ENCODE results near the gene ZSWIM7.
"Not testable (repeated sequence)": the region's sequence is repeated elsewhere in the genome, so short reads cannot be mapped to it uniquely, and the experiment has no call there.

The ZSWIM7 gene

DNA sequence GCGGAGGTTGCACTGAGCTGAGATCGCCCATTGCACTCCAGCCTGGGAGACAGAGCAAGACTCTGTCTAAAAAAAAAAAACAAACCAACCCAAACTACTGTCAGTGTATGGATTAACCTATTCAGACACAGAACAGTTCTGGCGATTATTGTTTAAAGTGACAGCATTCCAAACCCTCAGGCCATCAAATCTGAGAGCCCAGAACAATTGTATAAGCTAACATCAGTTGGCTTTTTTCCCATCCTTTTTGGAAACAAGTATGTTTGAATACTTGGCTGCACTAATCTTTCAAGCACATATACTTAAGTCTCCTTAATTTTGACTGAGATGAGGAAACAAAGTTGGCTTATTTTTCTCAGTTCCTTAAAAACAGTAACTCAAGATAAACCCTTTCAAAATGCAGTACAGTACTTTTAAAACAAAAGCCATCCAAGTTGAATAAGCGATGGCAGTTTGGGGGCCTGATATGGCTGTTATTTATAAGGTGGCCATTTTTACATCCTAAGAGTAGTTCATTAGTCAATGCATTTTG is 1.4 kb downstream of the ZSWIM7 start:
- DNase-seq (ENCODE audit: low spot score) = no peak

DNA sequence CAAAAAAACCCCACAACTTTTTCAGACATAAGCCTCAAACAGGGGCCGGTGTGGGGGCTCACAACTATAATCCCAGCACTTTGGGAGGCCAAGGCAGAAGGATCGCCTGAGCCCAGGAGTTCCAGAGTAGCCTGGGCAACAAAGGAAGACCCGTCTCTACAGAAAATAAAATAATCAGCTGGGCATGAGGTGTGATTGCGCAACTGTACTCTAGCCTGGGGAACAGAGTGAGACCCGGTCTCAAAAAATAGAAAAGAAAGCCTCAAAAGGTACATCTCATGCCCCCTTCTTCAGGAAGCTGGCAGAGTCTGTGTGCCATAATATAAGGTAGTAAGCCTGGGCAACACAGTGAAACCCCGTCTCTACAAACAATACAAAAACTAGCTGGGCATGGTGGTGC is 3.2 kb downstream of the ZSWIM7 start:
- DNase-seq (ENCODE audit: low spot score) = no peak

DNA sequence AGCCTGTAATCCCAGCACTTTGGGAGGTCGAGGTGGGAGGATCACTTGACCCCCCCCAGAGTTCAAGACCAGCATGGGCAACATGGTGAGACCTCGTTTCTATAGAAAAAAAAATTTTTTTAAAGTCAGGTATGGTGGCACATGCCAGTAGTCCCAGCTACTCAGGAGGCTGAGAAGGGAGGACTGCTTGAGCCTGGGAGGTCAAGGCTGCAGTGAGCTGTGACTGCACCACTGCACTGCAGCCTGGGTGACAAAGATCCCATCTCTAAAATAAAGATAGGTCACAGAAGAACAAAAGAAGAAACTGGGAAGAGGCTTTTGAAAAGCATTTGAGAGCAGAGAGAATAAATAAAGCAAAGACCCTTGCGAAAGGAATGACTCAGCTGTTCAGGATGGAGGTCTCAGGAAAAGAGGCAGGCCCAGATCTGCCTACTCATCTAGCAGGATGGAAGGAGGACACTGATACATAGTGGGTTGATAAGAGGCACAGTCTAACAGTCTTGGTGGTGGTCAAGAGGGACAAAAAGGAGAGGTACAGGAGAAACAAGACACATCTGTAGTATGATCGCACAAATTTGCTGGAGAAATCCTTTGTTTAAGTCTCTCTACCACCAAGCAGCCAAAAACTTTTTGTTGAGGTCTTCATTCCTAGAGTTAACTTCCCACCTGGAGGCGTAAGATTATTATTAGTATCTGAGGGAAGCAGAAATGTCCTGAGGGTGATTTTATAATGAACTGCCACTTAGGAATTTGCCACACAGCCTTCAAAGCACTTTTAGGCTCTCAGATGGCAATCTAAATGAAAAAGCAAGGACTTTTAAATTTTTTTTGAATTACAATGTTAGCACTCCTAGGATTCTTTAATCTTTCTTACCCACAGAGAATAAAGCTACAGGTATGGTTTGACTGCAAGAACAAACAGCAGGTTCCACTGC is 17.6 kb downstream of the ZSWIM7 start:
- DNase-seq (ENCODE audit: low spot score) = no peak

DNA sequence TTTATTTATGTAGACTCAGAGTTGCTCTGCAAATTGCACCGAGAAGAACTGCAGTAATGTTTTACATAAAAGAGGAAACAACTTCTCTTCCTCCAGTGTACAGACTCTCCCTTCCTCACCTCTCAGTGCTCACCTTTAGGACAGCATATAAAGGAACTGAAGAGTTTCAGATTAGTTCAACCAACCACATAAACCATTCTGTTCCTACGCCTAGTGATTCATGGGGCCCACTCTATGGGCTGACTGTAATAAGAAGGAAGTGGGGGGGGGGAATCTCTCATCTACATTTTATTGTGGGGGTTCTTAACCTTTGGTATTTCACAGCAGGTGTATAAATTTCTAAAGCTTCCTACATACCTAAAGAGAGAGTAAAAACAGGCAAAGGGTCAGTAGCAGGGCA is 18.3 kb downstream of the ZSWIM7 start:
- DNase-seq (ENCODE audit: low spot score) = no peak

DNA sequence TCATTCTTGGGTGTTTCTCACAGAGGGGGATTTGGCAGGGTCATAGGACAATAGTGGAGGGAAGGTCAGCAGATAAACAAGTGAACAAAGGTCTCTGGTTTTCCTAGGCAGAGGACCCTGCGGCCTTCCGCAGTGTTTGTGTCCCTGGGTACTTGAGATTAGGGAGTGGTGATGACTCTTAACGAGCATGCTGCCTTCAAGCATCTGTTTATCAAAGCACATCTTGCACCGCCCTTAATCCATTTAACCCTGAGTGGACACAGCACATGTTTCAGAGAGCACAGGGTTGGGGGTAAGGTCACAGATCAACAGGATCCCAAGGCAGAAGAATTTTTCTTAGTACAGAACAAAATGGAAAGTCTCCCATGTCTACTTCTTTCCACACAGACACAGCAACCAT is 20.5 kb downstream of the ZSWIM7 start:
- not testable (repeated sequence) for DNase-seq (ENCODE audit: low spot score)

DNA sequence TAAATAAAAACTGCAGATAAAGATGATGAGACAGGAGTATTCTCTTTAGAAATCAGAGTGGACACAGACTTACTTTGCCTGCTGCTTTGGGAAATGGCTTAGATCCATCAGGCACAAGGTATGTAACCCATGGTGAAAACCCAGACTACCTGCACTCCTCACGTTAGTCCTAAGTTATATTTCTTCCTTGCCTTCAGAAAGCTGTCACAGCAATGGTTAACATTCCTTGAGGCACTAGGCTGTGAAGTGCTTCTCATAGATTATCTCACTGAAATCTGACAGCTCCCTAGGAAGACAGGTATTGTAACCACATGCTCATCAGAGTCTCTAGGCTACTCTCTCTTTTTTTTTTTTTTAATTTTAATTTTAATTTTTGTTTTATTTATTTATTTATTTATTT is 20.9 kb downstream of the ZSWIM7 start:
- no peak for DNase-seq (ENCODE audit: low spot score)

DNA sequence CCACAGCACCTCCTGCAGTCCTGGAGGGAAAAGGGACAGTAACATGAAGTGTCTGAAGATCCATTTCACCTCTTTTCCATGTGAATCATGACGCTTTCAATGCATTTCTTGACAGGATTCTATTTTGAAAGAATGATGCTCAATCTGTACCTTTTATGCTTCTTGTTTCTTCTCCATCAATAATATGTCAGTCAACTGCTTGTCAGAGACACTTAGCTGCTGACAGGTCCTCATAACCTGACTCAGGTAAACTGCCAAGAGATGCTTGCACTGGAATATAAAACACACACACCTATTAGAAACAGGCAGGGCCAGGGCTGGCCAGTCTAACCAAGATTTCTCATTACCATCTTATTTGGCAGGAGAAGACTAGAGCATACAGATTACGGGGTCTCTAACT is 21.6 kb downstream of the ZSWIM7 start:
- no peak for DNase-seq (ENCODE audit: low spot score)

DNA sequence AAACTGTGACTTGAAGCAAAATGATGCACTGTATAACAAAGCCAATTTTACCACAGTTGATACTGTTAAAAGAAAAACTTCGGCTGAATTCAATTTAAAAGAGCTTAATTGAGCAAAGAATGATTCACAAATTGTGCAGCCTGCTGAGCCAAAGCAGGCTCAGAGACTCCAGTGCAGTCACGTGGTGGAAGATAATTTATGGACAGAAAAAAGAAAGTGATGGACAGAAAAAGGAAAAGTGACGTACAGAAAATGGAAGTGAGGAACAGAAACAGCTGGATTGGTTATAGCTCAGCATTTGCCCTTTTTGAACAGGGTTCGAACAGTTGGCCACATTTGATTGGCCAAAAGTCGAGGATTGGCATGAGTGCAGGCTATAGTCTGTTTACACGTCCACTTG is 25.7 kb downstream of the ZSWIM7 start:
- no peak for DNase-seq (ENCODE audit: low spot score)

DNA sequence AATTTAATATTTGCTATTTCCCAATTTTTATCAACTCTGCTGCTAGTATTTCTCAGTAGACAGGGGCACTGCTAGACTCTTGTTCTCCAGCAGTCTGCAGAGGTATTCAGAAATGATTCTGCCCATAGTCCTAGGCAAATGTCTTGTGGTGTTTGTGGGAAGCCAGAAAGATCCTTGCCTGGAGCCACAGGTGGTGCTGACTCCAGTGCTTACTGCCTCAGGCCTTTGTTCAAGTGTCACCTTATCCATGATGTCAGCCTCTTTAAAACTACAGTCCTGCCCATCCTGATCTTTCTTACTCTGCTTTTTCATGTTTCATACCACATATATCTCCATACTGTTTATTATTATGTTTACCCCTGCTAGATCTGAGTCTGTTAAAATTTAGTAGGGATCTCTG is 26.5 kb downstream of the ZSWIM7 start:
- DNase-seq (ENCODE audit: low spot score) = no peak

DNA sequence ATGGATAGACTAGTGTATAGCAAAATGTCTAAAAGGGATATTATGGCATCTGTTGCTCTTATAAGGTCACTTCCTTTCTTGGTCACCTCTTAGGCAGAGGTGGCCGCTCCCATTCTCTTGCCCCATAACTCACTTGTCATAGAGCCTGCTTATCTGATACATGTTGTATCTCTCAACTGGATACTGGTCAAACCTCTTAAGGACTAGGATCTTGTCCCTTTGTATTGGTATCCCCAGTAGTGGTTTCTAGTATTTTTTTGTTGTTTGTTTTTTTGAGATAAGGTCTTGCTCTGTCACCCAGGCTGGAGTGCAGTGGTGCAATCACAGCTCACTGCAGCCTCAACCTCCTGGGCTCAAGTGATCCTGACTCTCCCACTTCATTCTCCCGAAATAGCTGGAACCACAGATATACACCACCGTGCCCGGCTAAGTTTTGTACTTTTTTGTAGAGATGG is 27.0 kb downstream of the ZSWIM7 start:
- no peak for DNase-seq (ENCODE audit: low spot score)

DNA sequence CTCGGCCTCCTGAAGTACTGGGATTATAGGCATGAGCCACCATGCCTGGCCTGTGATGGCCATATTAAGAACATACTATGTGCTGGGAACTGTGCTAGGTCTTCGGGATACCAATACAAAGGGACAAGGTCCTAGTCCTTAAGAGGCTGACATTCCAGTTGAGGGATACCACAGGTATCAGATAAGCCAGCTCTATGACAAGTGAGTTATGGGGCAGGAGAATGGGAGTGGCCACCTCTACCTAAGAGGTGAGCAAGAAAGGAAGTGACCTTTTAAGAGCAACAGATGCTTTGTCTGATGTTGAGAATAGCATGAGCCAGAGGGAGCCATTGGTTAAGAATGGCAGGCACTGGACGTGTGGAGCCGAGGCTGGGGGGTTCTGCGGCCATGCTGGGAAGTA is 27.6 kb downstream of the ZSWIM7 start:
- DNase-seq (ENCODE audit: low spot score) = no peak

DNA sequence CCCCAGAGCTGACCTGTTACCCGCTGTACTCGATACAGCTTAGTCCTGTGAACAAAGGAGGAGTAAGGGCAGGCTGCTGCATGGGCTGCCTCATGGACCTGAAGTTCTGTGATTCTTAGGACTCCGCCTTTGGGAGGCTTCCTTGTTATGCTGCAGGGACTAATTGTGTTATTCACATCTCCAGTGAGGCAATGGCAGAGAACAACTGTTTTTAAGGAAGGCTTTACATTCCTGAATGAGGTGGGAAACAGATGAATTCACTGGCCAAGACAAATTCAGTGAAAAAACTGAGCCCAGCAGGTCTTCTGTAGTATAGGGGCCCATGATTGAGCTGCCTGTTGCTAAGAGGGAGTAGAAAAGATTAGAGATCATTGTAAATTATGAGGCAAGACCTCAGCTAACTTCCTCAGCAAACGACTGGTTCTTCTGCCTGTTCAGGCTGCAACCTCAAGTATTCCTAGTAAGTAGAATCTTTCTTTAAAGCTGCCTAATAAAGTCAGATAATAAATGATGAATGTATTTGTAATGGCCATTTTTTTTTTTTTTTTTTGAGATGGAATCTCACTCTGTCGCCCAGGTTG is 28.3 kb downstream of the ZSWIM7 start:
- no peak for DNase-seq (ENCODE audit: low spot score)

DNA sequence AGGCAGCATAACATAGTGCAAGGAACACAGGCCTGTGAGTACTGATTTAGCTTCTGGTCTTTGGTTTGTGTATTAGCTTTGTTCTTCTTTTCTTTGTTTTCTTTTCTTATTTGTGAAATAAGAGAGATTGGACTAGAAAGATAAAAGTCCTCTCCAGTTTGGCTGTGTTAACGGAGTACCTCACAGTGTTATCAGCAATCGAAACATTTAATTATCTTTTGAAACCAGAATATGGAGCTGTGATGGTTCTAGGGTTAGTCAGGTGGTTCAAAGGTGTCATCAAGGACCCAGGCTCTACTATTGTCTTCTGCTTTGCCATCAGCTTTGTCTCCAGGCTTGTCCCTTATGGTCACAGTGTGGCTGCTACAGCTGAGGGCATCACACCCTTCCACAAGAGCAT is 29.0 kb downstream of the ZSWIM7 start:
- DNase-seq (ENCODE audit: low spot score) = no peak

DNA sequence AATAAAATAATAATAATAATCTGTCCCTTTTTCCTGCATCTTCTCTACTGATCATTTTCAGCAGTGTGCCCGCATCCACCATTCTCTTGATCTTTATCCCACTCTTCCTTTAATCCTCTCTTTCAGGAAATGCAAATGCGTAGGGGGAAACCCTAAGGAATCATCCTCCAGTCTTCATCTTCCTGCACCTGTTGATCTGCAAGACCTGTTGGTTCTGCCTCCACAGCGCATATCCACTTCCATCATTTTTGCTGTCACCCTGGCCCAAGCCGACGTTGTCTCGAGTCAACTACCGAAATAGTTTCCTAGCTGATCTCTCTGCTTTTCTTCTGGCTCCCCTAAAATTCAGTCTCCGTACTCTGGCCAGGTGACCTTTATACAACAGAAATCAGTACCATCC is 30.0 kb downstream of the ZSWIM7 start:
- DNase-seq (ENCODE audit: low spot score) = no peak

DNA sequence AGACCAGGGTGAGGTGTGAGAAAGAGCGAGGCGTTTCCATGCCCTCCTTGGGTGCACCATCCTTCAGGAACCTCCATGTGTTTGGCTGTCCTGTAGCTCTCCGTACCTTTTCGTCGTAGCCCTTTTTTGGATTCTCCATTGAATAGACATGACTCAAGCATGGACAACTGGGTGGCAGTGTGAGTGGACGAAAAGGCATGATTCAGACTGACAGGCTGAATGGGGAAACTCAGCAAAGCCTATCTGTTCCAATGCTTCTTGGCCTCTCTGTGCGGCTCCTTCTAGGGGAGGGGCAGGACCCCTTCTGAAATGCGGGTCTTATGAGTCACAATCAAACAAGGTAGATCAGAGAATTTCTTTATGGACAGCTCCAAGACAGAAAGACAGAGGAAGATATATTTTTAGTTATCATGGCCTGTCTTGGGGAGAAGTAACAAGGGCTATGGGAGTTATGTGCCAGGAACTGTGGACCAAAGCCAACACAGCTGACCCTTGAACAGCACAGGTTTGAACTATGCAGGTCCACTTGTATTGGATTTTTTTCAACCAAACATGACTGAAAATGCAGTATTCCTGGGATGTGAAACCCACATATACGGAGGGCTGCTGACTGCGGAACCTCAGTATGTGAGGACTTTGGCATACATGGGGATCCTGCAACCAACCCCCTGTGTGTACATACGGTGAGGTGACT is 31.7 kb downstream of the ZSWIM7 start:
- DNase-seq (ENCODE audit: low spot score) = no peak

DNA sequence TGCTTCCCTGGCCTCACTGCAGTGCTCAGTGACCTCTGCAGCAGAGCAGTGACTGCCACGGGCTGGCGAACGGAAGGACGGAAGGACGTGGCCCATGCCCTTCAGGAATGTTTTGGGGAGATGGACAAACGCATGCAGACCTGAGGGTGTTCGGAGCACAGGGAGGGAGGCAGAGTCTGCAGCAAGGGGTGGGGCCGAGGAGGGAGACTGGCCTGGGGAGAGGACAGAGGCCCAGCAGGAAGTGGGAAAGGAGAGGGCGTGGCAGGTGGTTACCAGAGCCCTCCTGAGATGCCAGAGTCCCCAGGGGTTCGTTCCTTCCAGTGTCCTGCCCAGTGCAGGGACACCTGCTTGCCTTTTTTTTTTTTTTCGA is 32.6 kb downstream of the ZSWIM7 start:
- no peak for DNase-seq (ENCODE audit: low spot score)

DNA sequence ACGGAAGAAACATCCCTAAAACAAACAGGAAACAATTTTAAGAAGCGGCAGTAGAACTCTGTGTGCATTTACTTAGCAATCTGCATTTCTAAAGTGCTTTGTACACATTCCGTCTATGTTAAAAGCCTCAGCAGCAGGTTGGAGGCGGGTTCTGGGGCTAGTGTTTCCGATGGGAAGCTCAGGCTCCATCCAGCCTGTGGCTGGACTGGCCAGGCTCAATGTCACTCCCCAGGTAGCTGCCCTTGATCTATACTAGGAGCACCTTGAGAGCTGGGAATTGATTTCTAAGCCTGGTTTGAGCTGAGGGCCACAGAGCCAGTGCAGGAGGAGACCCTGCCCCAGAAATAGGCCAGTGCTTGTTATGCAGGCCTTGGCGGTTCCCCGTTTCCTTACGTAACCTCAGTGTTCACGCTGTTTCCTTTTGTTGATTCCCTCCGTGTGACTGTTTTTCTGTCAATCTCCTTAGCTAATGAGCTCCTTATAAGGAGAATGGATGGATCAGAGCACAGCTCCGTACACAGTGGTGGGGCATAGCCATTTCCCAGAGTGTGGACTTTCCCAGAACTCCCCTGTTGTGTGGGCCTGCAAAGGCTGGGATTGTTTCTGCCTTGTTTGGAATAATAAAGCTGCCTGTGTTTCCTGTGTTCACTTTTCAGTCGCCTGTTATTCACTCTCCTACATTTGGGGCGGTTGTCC is 33.2 kb downstream of the ZSWIM7 start:
- DNase-seq (ENCODE audit: low spot score) = peak; percentile 35

DNA sequence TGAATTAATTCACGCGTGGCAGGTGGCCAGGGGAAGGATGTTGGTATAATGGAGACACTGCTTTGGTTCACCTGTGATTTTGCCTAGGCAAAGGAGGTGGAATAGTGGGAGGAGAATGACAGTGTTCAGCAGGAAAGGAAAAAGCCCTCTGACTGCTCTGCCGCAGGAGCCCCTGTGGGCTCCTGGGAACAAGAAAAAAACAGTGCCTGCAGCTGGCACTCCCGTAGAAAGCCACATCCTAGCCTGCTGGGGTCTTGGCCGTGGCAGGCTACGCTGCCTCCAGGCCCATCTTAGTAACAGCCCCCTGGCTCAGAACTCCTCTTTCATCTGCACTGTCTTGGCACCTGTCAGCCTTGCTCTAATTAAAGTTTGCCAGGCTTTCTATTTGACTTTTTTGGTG is 34.0 kb downstream of the ZSWIM7 start:
- DNase-seq (ENCODE audit: low spot score) = no peak

DNA sequence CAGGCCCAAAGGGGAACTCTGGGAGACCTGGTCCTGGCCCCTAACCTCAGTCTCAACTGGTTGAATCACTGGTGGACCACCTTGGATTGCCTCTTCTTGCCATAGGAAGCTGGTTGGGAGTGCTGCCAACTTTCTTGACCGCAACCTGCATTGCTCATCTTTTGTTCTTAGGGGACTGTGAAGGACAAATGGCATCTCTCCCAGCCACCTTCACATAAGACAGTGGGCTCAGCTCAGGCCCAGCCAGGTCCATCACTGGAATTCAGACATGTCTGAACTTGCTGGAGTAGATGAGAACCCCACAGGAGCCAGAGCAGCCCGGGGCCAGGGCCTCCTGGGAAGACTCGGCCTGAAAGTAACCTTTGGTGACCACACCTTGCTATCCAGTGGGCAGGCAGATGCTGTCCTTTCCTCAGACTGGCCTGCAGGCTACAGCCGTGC is 35.8 kb downstream of the ZSWIM7 start:
- DNase-seq (ENCODE audit: low spot score) = no peak

DNA sequence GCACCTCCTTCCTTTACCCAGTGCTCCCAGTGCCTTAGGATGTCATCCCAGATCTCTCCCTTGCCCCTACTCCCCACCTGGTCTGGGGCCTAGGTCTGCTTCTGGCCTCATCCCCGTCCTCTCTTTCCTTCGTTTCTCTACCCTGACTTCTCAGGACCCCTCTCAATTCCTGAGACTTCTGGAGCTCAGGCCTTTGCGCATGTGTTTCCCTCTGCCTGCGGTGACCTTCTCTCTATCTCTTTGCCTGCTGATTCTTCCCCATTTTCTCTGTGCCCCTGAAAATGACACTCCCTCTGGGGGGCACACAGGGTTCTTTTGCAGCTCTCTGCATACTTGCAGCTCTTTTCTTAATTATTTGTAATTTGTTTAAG is 41.0 kb downstream of the ZSWIM7 start:
- no peak for DNase-seq (ENCODE audit: low spot score)

DNA sequence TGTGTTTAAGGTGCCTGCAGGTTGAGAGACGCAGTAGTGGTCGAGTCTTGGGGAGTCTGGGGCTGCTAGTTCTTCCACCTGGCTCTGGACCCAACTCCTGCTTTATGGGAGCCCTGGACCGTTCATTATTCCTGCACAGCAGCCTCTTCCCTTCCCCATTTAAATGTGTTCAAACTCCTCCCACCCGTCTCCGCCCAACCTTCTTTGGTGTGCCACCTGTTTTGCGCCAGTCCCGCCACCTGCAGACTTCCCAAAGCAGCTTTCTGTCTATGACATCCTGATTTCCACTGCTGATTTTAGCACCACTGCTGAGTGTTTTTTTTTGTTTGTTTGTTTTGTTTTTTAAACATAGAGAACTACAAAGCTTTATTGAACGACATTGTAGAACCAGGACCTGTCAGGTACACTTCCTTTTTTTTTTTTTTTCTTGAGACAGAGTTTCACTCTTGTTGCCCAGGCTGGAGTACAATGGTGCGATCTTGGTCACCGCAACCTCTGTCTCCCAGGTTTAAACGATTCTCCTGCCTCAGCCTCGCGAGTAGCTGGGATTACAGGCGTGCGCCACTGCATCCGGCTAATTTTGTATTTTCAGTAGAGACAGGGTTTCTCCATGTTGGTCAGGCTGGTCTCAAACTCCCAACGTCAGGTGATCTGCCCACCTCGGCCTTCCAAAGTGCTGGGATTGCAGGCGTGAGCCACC is 41.7 kb downstream of the ZSWIM7 start:
- DNase-seq (ENCODE audit: low spot score) = no peak

DNA sequence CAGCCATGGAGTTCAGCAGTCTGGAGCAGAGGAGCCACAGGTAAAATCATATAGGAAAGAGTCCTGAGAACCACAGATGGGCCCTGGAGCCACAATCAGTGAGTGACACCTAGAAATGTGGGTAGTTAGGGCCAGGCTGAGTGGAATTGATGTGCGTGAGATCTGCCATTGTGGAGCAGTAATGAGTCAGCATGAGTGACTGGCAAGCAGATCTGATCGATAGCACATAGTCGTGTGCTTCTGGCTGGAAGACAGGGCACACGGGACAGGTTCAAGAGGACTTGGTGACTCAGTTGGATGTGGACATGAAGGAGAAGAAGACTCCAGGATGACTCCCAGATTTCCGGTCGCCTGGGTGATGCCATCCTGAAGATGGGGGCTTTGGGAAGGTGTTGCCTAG is 42.3 kb downstream of the ZSWIM7 start:
- DNase-seq (ENCODE audit: low spot score) = no peak
